SK-N-MC (cell line): ENCODE data around the gene TMC1.
"Not testable (repeated sequence)": the region's sequence is repeated elsewhere in the genome, so short reads cannot be mapped to it uniquely, and the experiment has no call there.

Experiments
- DNase-seq: peaks from one replicate; pipeline ENCODE4 v3.0.0-alpha.2; 2011; ENCODE audit warnings: low read depth, low spot score
- H3K27ac ChIP-seq: fragments of 200-600 bp; sonication (generic); 2 replicates; pipeline ENCODE4 v1.5.1; 2016; ENCODE audit warnings: mixed run types
- H3K36me3 ChIP-seq: fragments of 200-600 bp; sonication (generic); 2 replicates; pipeline ENCODE4 v1.6.1; 2017; ENCODE audit warnings: antibody characterized with exemption, low read length, mixed read lengths; ENCODE audit not compliant: insufficient read depth
- H3K4me3 ChIP-seq: fragments of 200-600 bp; sonication (generic); 2 replicates; pipeline ENCODE4 v1.5.1; 2016
- H3K9ac ChIP-seq: fragments of 200-600 bp; sonication (generic); 2 replicates; pipeline ENCODE4 v1.8.0; 2017; ENCODE audit warnings: mixed run types, mixed read lengths; ENCODE audit not compliant: insufficient read length
- H3K9me3 ChIP-seq: fragments of 200-600 bp; sonication (generic); 2 replicates; pipeline ENCODE4 v1.6.1; 2017; ENCODE audit warnings: low read depth, mild to moderate bottlenecking, antibody characterized with exemption, low read length, moderate library complexity, mixed read lengths
- EZH2 ChIP-seq: fragments of 200-600 bp; sonication (generic); IDR thresholded peaks from one replicate; pipeline ENCODE4 v1.6.1; 2017; ENCODE audit warnings: antibody characterized with exemption
- FOXP2 ChIP-seq: optimal IDR thresholded peaks from 2 replicates; pipeline ENCODE3; 2011; ENCODE audit warnings: mild to moderate bottlenecking, moderate library complexity; ENCODE audit not compliant: insufficient read depth; ENCODE audit errors: extremely low read length, control extremely low read depth
- POLR2AphosphoS5 ChIP-seq: IDR thresholded peaks from 2 replicates; pipeline ENCODE4 v1.6.1; 2012; ENCODE audit warnings: mild to moderate bottlenecking, low read depth, low read length, borderline replicate concordance

TMC1 gene

GRCh38 chr9:72509635-72510034 lies 11.8 kb upstream of the TMC1 start:
- no peak for DNase-seq
- Histone ChIP-seq H3K36me3 (no peaks in the 10 kb centered on the region), H3K27ac (no peak overlapping the region), H3K4me3 (no peak overlapping the region), H3K9me3 (no peaks in the 10 kb centered on the region), H3K9ac (no peak overlapping the region)
- no peak for TF ChIP-seq FOXP2
- no peak for TF ChIP-seq POLR2AphosphoS5
- no peak for TF ChIP-seq EZH2

- not testable (repeated sequence) for H3K36me3 ChIP-seq, H3K4me3 ChIP-seq, H3K9me3 ChIP-seq, H3K9ac ChIP-seq, H3K27ac ChIP-seq, DNase-seq
Measured at GRCh38 chr9:72521011-72521410, 397 bp upstream of the TMC1 start.

GRCh38 chr9:72524820-72525540 lies 3.6 kb downstream of the TMC1 start:
- Histone ChIP-seq H3K27ac (no peak overlapping the region), H3K36me3 (no peaks in the 10 kb centered on the region), H3K9ac (no peak overlapping the region), H3K9me3 (no peaks in the 10 kb centered on the region), H3K4me3 (no peak overlapping the region)
- TF ChIP-seq EZH2 = no peak
- no peak for TF ChIP-seq POLR2AphosphoS5
- TF ChIP-seq FOXP2 = no peak
- peak; percentile 26 for DNase-seq

DNA sequence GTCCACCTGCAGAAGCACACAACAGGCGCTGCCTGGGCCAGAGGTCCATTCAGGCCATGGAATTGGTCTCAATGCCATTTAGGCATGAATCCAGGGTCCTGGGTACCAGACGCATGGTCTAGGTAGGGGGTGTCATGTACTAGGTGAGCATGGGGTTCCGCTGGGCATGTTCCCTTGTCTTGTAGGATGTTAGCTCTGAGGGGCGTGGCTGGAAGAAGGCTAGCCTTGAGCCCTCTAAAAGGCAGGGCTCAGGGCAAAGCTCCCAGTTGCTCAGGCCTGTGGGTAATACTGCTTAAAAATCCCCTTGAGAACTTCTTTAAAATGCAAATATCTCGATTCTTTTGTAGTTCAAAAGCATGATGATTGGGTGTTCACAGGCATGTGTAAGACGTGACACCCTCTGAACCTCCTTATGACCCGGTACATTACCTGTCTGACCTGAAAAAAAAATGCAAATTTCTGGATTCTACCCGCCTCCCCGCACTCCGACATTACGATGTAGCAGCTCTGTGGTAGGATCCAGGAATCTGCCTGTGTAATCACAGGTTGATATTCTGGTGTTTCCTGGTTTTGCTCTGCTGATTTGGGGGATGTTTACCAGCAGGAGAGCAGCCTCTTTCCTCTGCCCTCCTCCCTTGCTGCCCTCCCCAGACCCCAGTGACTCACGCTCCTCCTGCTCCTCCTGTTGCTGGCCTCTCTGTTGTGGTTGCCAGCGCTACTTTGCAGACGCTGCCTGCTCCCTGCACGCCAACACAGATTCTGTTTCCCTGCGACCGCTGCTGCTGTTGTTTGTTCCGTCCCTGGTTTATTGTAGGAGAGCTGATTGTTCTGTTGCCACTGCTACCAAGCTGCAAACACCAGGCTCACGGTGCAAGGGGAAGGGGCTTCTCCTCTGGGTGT lies 5.7 kb downstream of the TMC1 start:
- no peak overlapping the region for H3K9ac ChIP-seq
- H3K9me3 ChIP-seq = no peaks in the 10 kb centered on the region
- no peaks in the 10 kb centered on the region for H3K36me3 ChIP-seq
- TF ChIP-seq FOXP2 (no peak), POLR2AphosphoS5 (no peak), EZH2 (no peak)
- no peak overlapping the region for H3K4me3 ChIP-seq
- DNase-seq = no peak
- H3K27ac ChIP-seq = no peak overlapping the region

DNA sequence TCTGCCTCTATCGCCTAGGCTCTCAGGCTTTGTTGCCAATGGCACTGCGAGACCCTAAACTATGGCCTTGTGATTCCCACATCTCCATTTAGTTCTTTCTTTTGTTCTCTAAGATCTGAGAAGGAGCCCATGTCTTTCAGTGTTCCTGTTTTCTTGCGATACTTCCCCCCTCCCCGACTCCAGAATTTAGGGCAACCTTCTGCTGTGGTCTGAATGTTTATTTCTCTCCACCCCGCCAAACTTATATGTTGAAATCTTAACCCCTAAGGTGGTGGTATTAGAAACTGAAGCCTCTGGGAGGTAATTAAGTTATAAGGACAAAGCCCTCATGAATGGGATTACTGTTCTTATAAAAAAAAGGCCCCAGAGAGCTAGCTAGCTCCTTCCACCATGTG lies 6.4 kb downstream of the TMC1 start:
- Histone ChIP-seq H3K36me3 (no peaks in the 10 kb centered on the region), H3K27ac (no peak overlapping the region), H3K9ac (no peak overlapping the region), H3K4me3 (no peak overlapping the region), H3K9me3 (no peaks in the 10 kb centered on the region)
- TF ChIP-seq FOXP2 = no peak
- no peak for TF ChIP-seq EZH2
- TF ChIP-seq POLR2AphosphoS5 = no peak
- DNase-seq = no peak

DNA sequence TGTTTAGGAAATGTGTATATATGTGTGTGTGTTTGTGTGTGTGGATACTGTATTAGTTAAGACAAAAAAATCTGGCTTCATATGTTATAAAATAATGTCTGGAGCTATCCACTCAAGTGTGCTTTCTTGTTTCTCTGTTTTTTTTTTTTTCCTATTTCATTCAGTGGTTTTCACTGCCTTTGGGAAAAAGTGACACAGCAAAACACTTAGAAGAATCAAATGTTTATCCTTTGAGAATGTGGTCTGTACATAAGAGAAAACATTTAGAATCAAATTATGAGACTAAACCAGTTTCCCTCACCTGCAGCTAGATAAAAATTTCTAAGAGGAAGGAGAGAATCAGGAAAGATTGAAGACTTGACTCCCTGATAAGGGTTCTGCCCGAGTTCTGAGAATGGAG lies 8.1 kb downstream of the TMC1 start:
- DNase-seq = no peak
- no peak for TF ChIP-seq POLR2AphosphoS5
- no peak for TF ChIP-seq FOXP2
- TF ChIP-seq EZH2 = no peak
- Histone ChIP-seq H3K9ac (no peak overlapping the region), H3K4me3 (no peak overlapping the region), H3K27ac (no peak overlapping the region), H3K9me3 (no peaks in the 10 kb centered on the region), H3K36me3 (no peaks in the 10 kb centered on the region)

- Histone ChIP-seq H3K36me3 (no peaks in the 10 kb centered on the region), H3K27ac (no peak overlapping the region), H3K9ac (no peak overlapping the region), H3K9me3 (no peaks in the 10 kb centered on the region), H3K4me3 (no peak overlapping the region)
- no peak for TF ChIP-seq FOXP2
- no peak for TF ChIP-seq EZH2
- TF ChIP-seq POLR2AphosphoS5 = no peak
- no peak for DNase-seq
Measured at GRCh38 chr9:72533322-72533721, 11.9 kb downstream of the TMC1 start.

DNA sequence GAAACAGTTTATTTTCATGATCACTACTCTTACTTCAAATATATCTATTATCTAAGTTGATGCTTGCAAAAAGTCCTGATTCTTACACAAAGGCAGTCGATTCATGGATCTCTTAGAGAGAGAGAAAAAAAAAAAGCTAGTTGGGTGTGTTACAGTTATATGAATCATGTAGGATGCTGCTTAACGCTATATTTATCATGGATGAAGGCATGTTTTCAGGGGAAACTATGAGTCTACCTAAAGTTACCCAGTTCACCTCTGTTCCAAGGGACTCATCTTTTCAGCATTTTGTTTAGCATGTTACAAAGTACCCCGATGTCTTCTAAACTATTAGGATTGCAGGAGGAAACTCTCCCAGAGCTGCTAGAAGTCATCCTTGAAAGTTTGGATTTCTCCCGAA lies 13.5 kb downstream of the TMC1 start:
- no peak overlapping the region for H3K4me3 ChIP-seq
- no peak for DNase-seq
- no peak overlapping the region for H3K9ac ChIP-seq
- H3K27ac ChIP-seq = no peak overlapping the region
- TF ChIP-seq EZH2 (no peak), FOXP2 (no peak), POLR2AphosphoS5 (no peak)
- no peaks in the 10 kb centered on the region for H3K36me3 ChIP-seq
- H3K9me3 ChIP-seq = no peaks in the 10 kb centered on the region

DNA sequence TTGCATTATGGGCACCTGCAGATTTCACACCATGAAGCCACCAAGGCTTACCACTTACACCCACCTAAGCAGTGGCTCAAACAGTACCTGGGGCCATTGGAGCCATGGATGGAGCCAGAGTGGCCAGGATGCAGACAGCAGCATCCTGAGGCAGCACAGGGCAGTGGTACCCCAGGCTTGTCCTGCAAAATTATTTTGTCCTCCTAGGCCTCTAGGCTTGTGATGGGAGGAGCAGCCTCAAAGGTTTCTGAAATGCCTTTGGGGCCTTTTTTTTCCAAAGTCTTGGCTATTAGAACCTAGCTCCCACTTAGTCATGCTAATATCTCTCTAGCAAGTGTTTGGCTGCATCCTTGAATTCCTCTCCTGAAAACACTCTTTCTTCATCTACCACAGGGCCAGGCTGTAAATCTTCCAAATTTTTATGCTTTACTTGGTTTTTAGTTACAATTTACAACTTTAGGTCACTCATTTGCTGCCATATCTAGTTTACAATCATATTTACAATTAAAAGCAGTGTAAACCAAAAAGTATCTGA lies 15.7 kb downstream of the TMC1 start:
- DNase-seq = no peak
- H3K9me3 ChIP-seq = no peaks in the 10 kb centered on the region
- H3K27ac ChIP-seq = no peak overlapping the region
- H3K9ac ChIP-seq = no peak overlapping the region
- TF ChIP-seq POLR2AphosphoS5 (no peak), EZH2 (no peak), FOXP2 (no peak)
- no peak overlapping the region for H3K4me3 ChIP-seq
- H3K36me3 ChIP-seq = no peaks in the 10 kb centered on the region
